ENCODE data around the gene PDLIM1. TPM values are rescaled to one million over a fixed set of nuclear protein-coding genes. Genes with fewer than 3 reads are reported as not detected.

Gene PDLIM1
- total and polyA plus RNA-seq, 2 of the 8 experiments (the other 6 are each of a cell fraction or from before 2014, with no cell fraction given) = 169 to 245 TPM

DNA sequence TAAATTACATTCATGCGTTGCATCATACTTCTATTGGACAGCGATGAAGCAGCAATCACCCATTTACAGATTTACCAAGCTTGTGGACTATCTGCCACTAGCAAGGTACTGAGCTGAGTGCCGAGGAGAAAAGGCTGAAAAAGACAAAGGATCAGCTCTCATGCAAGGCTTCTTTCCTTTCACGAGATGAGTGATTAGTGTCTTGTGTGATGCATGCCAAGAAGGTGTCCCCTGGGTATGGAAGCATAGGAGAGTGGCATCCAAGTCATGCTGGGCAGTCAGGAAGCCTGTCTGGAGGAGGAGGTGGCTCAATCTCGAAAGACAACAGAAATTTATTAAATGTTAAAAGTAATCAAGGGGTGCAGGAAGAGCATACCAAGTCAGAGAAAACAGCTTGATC is 55.9 kb downstream of the PDLIM1 start:
- H3K4me2 ChIP-seq (ENCODE audit: insufficient read depth in 1 of 2, low read depth in 2 of 2, low read length in 2 of 2) = no peak overlapping the region
- H3K79me2 ChIP-seq (ENCODE audit: control insufficient read depth in 1 of 2, insufficient read depth in 2 of 2, low read length in 2 of 2) = peaks cover 0 to under 1% of the 10 kb centered on the region in 2 experiments; a peak in 1 of 4 replicates
- no peak overlapping the region for H2BK15ac ChIP-seq (ENCODE audit: low read length)
- DNase-seq (ENCODE audit: low read depth in 1 of 2, low spot score in 2 of 2) (no peak), FAIRE-seq (no peak)
- no peak overlapping the region for H2AFZ ChIP-seq (ENCODE audit: low read length)
- peak overlapping the region; percentile 60 for H4K5ac ChIP-seq (ENCODE audit: insufficient read length, low read depth, low read length)
- H3K36me3 ChIP-seq (ENCODE audit: control insufficient read depth in 2 of 4, insufficient read depth in 4 of 4, low read length in 3 of 4) = peaks cover 6 to 43% (median 21%) of the 10 kb centered on the region in 4 experiments; a peak in 5 of 8 replicates
- no peak overlapping the region for H3K56ac ChIP-seq (replicated peaks; ENCODE audit: insufficient read length, low read depth, low read length)
- peaks cover 4 to 17% (median 14%) of the 10 kb centered on the region in 4 experiments; a peak in 6 of 7 replicates for H3K4me1 ChIP-seq (replicated peaks in 1 of 4; ENCODE audit: control insufficient read depth in 3 of 4, insufficient read depth in 4 of 4, low read length in 3 of 4)
- 81% methylated on average over 5 of the region's 5 CpGs; no CpG with 5 or more reads in 1 of the 2 experiments for WGBS, 2 experiments (ENCODE audit: extremely low coverage in 1 of 2, insufficient coverage in 1 of 2, insufficient read length in 1 of 2, insufficient replicate concordance in 2 of 2, low coverage in 1 of 2, low lambda C conversion rate in 2 of 2, missing lambda C conversion rate in 1 of 2)
- no peaks in the 10 kb centered on the region for H3K27me3 ChIP-seq (replicated peaks in 1 of 4; ENCODE audit: control insufficient read depth in 3 of 4, extremely low read depth in 1 of 4, insufficient read depth in 3 of 4, low read length in 3 of 4)
- H3K27ac ChIP-seq (ENCODE audit: low read depth, low read length) = no peak overlapping the region
- no peaks in the 10 kb centered on the region for H3K79me1 ChIP-seq (ENCODE audit: low read depth, low read length)
- peak overlapping the region; percentile 86 for H3K4ac ChIP-seq (replicated peaks; ENCODE audit: insufficient read length, low read depth, low read length)
- peak overlapping the region; percentile 95 for H2BK5ac ChIP-seq (ENCODE audit: low read depth, low read length)
- H3K9me3 ChIP-seq (ENCODE audit: insufficient read depth in 2 of 2, low read depth in 1 of 2, low read length in 1 of 2) = no peaks in the 10 kb centered on the region
- H4K20me1 ChIP-seq (replicated peaks in 1 of 2; ENCODE audit: control insufficient read depth in 1 of 2, insufficient read depth in 2 of 2, low read length in 2 of 2) = no peaks in the 10 kb centered on the region
- ChIA-PET CTCF (ENCODE audit: partially characterized antibody) (interaction anchor here (1.1 to 16.4 kb wide), 12 partner anchors 9 to 271 kb away, joined by 3 to 363 read pairs (median 4); no protein-coding TSS in a partner anchor), POLR2A (ENCODE audit: partially characterized antibody) (interaction anchor here (0.7 to 1.8 kb wide), 7 partner anchors 15 to 139 kb away, joined by 3 to 5 read pairs (median 4); no protein-coding TSS in a partner anchor)
- peaks cover 3% of the 10 kb centered on the region for H3K23me2 ChIP-seq (ENCODE audit: low read depth, low read length)
- H2BK20ac ChIP-seq (ENCODE audit: low read length) = peak overlapping the region; percentile 99
- no peak overlapping the region for H3K23ac ChIP-seq (ENCODE audit: insufficient read length)
- peak overlapping the region; percentile 96 for H2BK12ac ChIP-seq (ENCODE audit: low read depth, low read length)
- peak overlapping the region; percentile 100 for H2AK5ac ChIP-seq (ENCODE audit: low read depth, low read length)
- peak overlapping the region; percentile 30 for H2BK120ac ChIP-seq (replicated peaks; ENCODE audit: low read depth, low read length)
- no peak overlapping the region for H4K8ac ChIP-seq (ENCODE audit: extremely low read depth, insufficient read depth, low read length)
- peak overlapping the region; percentile 91; the same call in 1 of the 2 replicates for H3K18ac ChIP-seq (ENCODE audit: extremely low read depth, low read length)
- peak overlapping the region; percentile 45 for H4K91ac ChIP-seq (replicated peaks; ENCODE audit: insufficient read length, low read length)
- H3K4me3 ChIP-seq (ENCODE audit: extremely low read depth in 1 of 4, insufficient read depth in 2 of 4, low read depth in 3 of 4, low read length in 4 of 4) = no peak overlapping the region
- H3K14ac ChIP-seq (ENCODE audit: insufficient read length) = no peak overlapping the region
- H3K9ac ChIP-seq (replicated peaks in 1 of 4; ENCODE audit: extremely low read depth in 1 of 4, low read depth in 3 of 4, low read length in 3 of 4) = no peak overlapping the region
- no peak for TF ChIP-seq SIN3A (conservative IDR thresholded peaks at IDR 0.05 in 1 of 2, IDR thresholded peaks at IDR 0.05 in 1 of 2; ENCODE audit: low read depth in 1 of 2, low read length in 2 of 2)
- no peak for TF ChIP-seq ASH2L (IDR thresholded peaks at IDR 0.05; ENCODE audit: low read length)
- TF ChIP-seq, protein P1, sequence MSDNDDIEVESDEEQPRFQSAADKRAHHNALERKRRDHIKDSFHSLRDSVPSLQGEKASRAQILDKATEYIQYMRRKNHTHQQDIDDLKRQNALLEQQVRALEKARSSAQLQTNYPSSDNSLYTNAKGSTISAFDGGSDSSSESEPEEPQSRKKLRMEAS (IDR thresholded peaks at IDR 0.05) = no peak
- no peak for TF ChIP-seq BCL11A (IDR thresholded peaks at IDR 0.05; ENCODE audit: low read depth in 2 of 2, low read length in 2 of 2)
- TF ChIP-seq SP1 (IDR thresholded peaks at IDR 0.05; ENCODE audit: low read depth, low read length) = no peak
- TF ChIP-seq CHD2 (IDR thresholded peaks at IDR 0.05; ENCODE audit: low read length) = no peak
- TF ChIP-seq FOSL1 (IDR thresholded peaks at IDR 0.05; ENCODE audit: insufficient read depth, low read depth, low read length) = no peak
- TF ChIP-seq, protein P2, sequence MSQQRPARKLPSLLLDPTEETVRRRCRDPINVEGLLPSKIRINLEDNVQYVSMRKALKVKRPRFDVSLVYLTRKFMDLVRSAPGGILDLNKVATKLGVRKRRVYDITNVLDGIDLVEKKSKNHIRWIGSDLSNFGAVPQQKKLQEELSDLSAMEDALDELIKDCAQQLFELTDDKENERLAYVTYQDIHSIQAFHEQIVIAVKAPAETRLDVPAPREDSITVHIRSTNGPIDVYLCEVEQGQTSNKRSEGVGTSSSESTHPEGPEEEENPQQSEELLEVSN (IDR thresholded peaks at IDR 0.05) = no peak
- no peak for TF ChIP-seq KDM4A (IDR thresholded peaks at IDR 0.05; ENCODE audit: low read depth, low read length, severe bottlenecking)
- no peak for TF ChIP-seq CREB1 (IDR thresholded peaks at IDR 0.05)
- TF ChIP-seq HDAC2 (IDR thresholded peaks at IDR 0.05; ENCODE audit: borderline replicate concordance in 1 of 2, low read depth in 2 of 2, low read length in 2 of 2) = no peak
- TF ChIP-seq RXRA (IDR thresholded peaks at IDR 0.05; ENCODE audit: insufficient read depth, low read depth, low read length) = no peak

Measured in H1 (cell line).